ENCODE results near the gene IQSEC2. TPM values are rescaled to one million over a fixed set of nuclear protein-coding genes. Genes with fewer than 3 reads are reported as not detected.

IQSEC2 gene
- polyA plus RNA-seq, 2 donors, result 7.6 to 11.6 TPM

DNA sequence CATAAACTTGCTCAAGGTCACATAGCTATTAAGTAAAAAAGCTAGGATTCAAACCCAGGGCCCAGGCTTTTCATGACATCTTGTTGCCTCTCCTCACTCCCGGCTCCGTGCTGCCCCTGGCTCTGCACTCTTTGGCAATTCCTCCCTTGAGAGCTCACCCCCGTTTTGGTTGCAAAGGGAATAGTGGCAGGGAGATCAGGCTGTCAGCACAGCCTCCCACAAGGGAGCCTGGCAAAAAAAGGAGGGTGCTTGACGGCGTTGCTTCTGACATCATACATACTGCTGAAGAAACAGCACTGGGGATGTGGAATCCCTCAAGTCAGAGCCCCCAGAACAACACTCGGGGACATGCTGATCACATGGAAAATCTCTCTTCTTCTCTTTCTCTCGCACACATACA is 20.5 kb downstream of the IQSEC2 start:
- WGBS, 2 donors, result 70 to 75% methylated on average over 6 to 7 of the region's 7 CpGs
- no peak overlapping the region for H3K4me3 ChIP-seq (ENCODE audit: low read depth in 1 of 2, low read length in 2 of 2)
- no peaks in the 10 kb centered on the region for H3K27me3 ChIP-seq (ENCODE audit: control insufficient read depth in 1 of 2, insufficient read depth in 2 of 2, low read length in 2 of 2)
- no peak overlapping the region for H3K27ac ChIP-seq (ENCODE audit: low read depth in 2 of 2, low read length in 1 of 2)
- H3K4me1 ChIP-seq (ENCODE audit: control insufficient read depth in 2 of 2, insufficient read depth in 2 of 2, low read length in 1 of 2), result no peaks in the 10 kb centered on the region
- H3K36me3 ChIP-seq (ENCODE audit: control insufficient read depth in 2 of 2, insufficient read depth in 2 of 2, low read length in 1 of 2), result no peaks in the 10 kb centered on the region
- H3K9me3 ChIP-seq (ENCODE audit: control insufficient read depth in 2 of 2, insufficient read depth in 1 of 2, low read depth in 1 of 2, low read length in 1 of 2), result no peaks in the 10 kb centered on the region

DNA sequence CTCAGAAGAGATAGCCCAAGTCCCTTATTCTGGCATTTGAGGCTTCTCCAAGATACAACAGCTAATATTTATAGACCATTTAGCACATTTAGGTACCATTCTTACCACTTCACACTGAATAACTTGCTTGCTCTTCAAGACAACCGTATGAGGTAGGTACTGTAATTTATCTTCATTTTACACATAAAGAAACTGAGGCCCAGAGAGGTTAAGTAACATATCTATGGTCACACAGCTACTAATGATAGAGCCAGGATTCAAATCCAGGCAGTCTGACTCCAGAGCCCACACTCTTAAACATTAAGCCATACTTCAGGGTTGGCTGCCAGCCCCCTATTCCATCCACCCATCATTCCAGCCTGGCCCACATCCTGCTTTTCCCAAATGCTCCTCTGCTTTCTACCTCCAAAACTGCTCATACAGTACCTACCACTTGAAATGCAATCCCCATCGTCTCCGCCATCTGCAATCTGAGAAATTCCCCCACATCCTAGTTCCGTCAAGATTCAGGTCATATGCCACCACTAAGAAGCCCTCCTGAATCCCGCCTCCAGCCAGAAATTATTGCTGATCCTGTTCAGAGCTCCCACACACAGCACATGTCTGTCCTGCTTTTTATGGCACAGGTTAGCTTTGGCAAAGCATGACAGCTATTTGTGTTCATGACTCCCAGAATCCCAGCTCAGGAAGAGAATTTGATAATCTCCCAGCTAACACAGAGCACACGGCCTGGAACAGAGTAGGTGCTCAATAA is 23.5 kb downstream of the IQSEC2 start:
- Histone ChIP-seq H3K27ac (ENCODE audit: low read depth in 2 of 2, low read length in 1 of 2) (no peak overlapping the region), H3K4me1 (ENCODE audit: control insufficient read depth in 2 of 2, insufficient read depth in 2 of 2, low read length in 1 of 2) (no peaks in the 10 kb centered on the region), H3K36me3 (ENCODE audit: control insufficient read depth in 2 of 2, insufficient read depth in 2 of 2, low read length in 1 of 2) (no peaks in the 10 kb centered on the region), H3K27me3 (ENCODE audit: control insufficient read depth in 1 of 2, insufficient read depth in 2 of 2, low read length in 2 of 2) (no peaks in the 10 kb centered on the region), H3K4me3 (ENCODE audit: low read depth in 1 of 2, low read length in 2 of 2) (no peak overlapping the region), H3K9me3 (ENCODE audit: control insufficient read depth in 2 of 2, insufficient read depth in 1 of 2, low read depth in 1 of 2, low read length in 1 of 2) (no peaks in the 10 kb centered on the region)
- WGBS, 2 donors, result 85 to 93% methylated on average over 6 of the region's 6 CpGs

DNA sequence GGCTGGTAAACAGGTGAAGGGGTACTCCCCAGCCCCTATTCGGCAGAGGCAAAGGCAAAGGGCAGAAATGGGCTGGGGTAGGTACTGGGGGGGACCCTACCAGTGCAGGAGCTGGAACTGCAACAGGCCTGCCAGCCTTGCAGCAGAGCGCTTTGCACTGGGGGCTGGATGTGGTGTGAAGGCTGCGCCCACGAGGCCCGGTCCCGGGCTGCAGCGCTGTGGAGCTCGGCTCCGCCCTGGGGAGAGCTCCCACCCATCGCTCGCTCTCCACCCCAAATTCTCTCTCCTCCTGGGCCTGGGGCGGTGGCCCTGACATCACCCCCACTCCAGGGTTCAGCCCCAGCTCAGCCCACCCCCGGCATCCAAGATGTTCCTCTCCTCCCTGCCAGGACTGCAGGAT is 24.2 kb downstream of the IQSEC2 start:
- H3K9me3 ChIP-seq (ENCODE audit: control insufficient read depth in 2 of 2, insufficient read depth in 1 of 2, low read depth in 1 of 2, low read length in 1 of 2), result no peaks in the 10 kb centered on the region
- WGBS, 2 donors, result 83 to 87% methylated on average over 12 to 13 of the region's 13 CpGs
- no peak overlapping the region for H3K27ac ChIP-seq (ENCODE audit: low read depth in 2 of 2, low read length in 1 of 2)
- H3K36me3 ChIP-seq (ENCODE audit: control insufficient read depth in 2 of 2, insufficient read depth in 2 of 2, low read length in 1 of 2), result no peaks in the 10 kb centered on the region
- H3K4me1 ChIP-seq (ENCODE audit: control insufficient read depth in 2 of 2, insufficient read depth in 2 of 2, low read length in 1 of 2), result no peaks in the 10 kb centered on the region
- H3K4me3 ChIP-seq (ENCODE audit: low read depth in 1 of 2, low read length in 2 of 2), result no peak overlapping the region
- H3K27me3 ChIP-seq (ENCODE audit: control insufficient read depth in 1 of 2, insufficient read depth in 2 of 2, low read length in 2 of 2), result no peaks in the 10 kb centered on the region

DNA sequence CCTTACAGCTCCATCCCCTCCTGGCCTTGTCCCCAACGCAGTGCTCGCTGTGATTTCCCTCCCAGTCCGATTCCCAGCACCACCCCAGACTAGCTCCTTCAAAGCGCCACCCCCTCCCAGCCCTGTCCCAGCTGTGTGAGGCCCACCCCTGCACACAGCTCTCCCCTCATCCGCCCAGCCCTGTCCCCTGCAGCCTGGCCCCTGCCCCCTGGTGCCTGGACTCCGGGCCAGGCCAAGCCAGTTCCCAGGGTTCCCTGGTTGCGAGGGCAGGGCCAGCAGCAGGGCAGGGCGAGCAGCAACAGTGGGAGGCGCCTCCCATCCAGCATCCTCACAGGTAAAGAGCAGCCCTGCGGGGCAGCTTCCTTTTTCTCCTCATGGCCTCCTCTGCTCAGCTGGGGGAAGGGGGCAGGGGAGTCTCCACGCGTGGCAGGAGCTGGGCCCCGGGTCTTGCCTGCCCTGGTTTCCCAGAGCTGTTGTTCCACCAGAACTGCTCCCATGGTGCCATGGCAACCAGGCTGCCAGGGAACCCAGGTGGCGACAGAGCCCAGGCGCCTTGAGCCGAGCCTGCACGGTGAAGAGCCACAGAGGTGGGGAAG is 24.8 kb downstream of the IQSEC2 start:
- Histone ChIP-seq H3K4me1 (ENCODE audit: control insufficient read depth in 2 of 2, insufficient read depth in 2 of 2, low read length in 1 of 2) (no peaks in the 10 kb centered on the region), H3K9me3 (ENCODE audit: control insufficient read depth in 2 of 2, insufficient read depth in 1 of 2, low read depth in 1 of 2, low read length in 1 of 2) (no peaks in the 10 kb centered on the region), H3K27me3 (ENCODE audit: control insufficient read depth in 1 of 2, insufficient read depth in 2 of 2, low read length in 2 of 2) (no peaks in the 10 kb centered on the region), H3K27ac (ENCODE audit: low read depth in 2 of 2, low read length in 1 of 2) (no peak overlapping the region), H3K4me3 (ENCODE audit: low read depth in 1 of 2, low read length in 2 of 2) (no peak overlapping the region), H3K36me3 (ENCODE audit: control insufficient read depth in 2 of 2, insufficient read depth in 2 of 2, low read length in 1 of 2) (no peaks in the 10 kb centered on the region)
- 57 to 74% methylated on average over 17 of the region's 17 CpGs for WGBS, 2 donors

DNA sequence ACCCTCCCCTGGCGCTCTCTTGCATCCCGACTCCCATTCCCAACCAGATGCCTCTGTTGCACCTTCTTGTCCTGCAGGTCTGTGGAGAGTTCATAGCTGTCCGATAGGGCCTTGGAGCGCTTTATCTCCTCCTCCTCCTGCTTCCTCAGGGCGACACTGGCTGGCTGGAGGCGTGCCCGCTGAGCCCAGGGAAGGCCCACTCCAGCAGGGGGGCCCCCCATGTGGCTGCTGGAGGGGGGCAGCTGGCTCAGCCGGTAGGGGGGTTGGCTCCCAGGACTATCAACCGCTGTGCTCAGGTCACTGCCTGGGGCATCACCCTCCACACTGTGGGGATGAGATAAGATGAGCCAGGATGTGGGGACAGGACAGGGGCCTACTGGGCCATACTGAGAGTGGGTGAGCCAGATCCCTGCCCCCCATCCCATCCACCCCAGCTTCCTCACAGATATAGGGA is 25.6 kb downstream of the IQSEC2 start:
- H3K27me3 ChIP-seq (ENCODE audit: control insufficient read depth in 1 of 2, insufficient read depth in 2 of 2, low read length in 2 of 2), result no peaks in the 10 kb centered on the region
- H3K36me3 ChIP-seq (ENCODE audit: control insufficient read depth in 2 of 2, insufficient read depth in 2 of 2, low read length in 1 of 2), result no peaks in the 10 kb centered on the region
- WGBS, 2 donors, result 80 to 86% methylated on average over 9 of the region's 9 CpGs
- H3K4me1 ChIP-seq (ENCODE audit: control insufficient read depth in 2 of 2, insufficient read depth in 2 of 2, low read length in 1 of 2), result no peaks in the 10 kb centered on the region
- no peak overlapping the region for H3K27ac ChIP-seq (ENCODE audit: low read depth in 2 of 2, low read length in 1 of 2)
- no peak overlapping the region for H3K4me3 ChIP-seq (ENCODE audit: low read depth in 1 of 2, low read length in 2 of 2)
- H3K9me3 ChIP-seq (ENCODE audit: control insufficient read depth in 2 of 2, insufficient read depth in 1 of 2, low read depth in 1 of 2, low read length in 1 of 2), result no peaks in the 10 kb centered on the region

DNA sequence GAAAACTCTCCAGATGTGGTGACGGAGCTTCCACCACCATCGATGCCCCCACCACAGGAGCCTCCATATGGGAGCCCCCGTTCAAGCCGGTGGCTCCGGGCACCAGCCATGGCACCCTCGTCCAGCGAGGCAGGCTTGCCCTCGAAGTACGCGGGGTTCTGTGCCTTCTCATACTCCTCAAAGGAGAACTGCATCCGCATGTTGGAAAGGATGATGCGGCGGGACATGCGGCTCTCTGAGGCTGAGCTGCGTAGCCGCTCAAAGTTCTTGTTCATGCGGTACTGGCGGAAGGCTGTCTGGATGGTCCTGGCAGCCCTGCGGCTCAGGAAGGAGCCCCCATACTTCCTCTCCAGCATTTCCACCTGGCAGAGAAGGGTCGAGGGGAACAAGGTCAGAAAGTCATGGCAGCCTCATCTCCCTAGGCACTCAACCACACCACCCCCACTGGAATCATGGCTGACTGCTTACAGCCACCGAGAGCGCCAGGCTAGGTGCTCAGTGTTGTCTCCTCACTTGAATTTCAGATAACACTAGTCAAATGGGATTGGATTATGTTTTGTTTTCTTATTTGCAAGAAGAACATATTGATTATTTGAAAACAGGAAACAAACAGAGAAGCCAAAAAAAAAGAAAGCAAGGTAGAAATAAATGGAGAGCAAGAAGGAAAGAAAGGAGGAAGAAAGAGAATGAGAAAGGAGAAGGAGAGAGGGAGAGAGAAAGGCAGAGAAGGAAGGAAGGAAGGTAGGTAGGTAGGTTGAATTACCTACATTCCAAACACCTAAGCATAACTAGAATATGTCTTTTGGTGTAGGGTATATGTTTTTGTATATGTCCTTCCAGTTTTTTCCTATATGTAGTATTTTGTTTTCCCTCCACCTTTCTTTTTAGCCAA is 26.6 kb downstream of the IQSEC2 start:
- H3K4me1 ChIP-seq (ENCODE audit: control insufficient read depth in 2 of 2, insufficient read depth in 2 of 2, low read length in 1 of 2), result no peaks in the 10 kb centered on the region
- WGBS, 2 donors, result 94 to 95% methylated on average over 22 of the region's 22 CpGs
- no peaks in the 10 kb centered on the region for H3K27me3 ChIP-seq (ENCODE audit: control insufficient read depth in 1 of 2, insufficient read depth in 2 of 2, low read length in 2 of 2)

DNA sequence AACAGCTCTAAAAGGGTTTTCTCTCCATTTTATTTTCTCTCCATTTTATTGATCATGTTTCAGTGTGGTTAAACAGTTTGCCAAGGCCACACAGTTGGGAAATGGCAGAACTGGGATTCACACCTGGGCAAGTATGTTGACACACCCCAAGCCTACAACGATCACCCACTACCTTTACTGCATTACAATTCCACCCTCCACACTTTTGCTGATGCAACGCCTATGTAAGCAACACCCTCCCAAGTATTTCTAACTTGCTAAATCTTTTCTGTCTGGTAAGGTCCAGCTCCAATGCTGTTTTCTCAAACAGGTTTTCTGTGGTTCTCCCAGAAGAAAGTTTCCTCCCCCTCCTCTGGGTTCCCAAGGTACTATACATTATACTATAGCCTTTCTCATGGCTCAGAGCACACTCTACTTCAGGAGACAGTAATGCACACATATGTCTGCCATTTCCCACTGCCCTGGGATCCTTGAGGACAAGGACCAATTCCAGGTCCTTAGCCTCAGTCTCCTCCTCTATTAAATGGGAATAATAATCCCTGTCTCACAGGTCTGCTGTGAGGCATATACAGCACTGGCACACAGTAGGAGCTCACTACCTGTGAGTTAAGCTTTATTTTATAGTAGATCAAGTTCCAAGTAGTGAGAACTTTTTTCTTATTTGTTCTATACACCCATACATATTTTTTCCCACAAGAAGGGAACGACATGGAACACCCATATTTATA is 27.9 kb downstream of the IQSEC2 start:
- Histone ChIP-seq H3K27ac (ENCODE audit: low read depth in 2 of 2, low read length in 1 of 2) (no peak overlapping the region), H3K27me3 (ENCODE audit: control insufficient read depth in 1 of 2, insufficient read depth in 2 of 2, low read length in 2 of 2) (no peaks in the 10 kb centered on the region), H3K4me3 (ENCODE audit: low read depth in 1 of 2, low read length in 2 of 2) (no peak overlapping the region), H3K36me3 (ENCODE audit: control insufficient read depth in 2 of 2, insufficient read depth in 2 of 2, low read length in 1 of 2) (no peaks in the 10 kb centered on the region), H3K9me3 (ENCODE audit: control insufficient read depth in 2 of 2, insufficient read depth in 1 of 2, low read depth in 1 of 2, low read length in 1 of 2) (no peaks in the 10 kb centered on the region), H3K4me1 (ENCODE audit: control insufficient read depth in 2 of 2, insufficient read depth in 2 of 2, low read length in 1 of 2) (no peaks in the 10 kb centered on the region)
- 82 to 95% methylated on average over 3 of the region's 3 CpGs for WGBS, 2 donors

More for the DNA sequence above, 26.6 kb downstream of the IQSEC2 start:
- Histone ChIP-seq H3K9me3 (ENCODE audit: control insufficient read depth in 2 of 2, insufficient read depth in 1 of 2, low read depth in 1 of 2, low read length in 1 of 2) (no peaks in the 10 kb centered on the region), H3K27ac (ENCODE audit: low read depth in 2 of 2, low read length in 1 of 2) (no peak overlapping the region), H3K36me3 (ENCODE audit: control insufficient read depth in 2 of 2, insufficient read depth in 2 of 2, low read length in 1 of 2) (no peaks in the 10 kb centered on the region), H3K4me3 (ENCODE audit: low read depth in 1 of 2, low read length in 2 of 2) (no peak overlapping the region)

DNA sequence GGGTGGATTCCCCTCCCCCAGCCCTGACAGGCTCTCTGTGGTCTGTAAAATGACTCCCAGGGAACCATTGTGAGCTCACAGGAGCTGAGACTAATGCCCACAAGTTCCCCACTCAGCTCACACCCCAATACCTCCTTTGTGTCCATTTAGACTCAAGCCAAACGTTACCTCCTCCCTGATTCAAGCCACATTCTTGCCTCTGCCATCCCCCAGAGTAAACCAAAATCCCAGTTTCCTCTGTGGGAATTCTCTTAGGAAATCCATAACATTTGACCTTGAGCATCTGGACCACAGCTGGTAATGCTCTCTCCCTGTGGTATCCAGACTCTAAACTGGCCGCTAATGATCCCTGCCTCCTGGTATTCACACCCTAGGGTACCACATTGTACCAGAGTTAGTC is 30.1 kb downstream of the IQSEC2 start:
- no peaks in the 10 kb centered on the region for H3K27me3 ChIP-seq (ENCODE audit: control insufficient read depth in 1 of 2, insufficient read depth in 2 of 2, low read length in 2 of 2)
- WGBS, 2 donors, result 74 to 75% methylated on average over 2 of the region's 2 CpGs
- H3K9me3 ChIP-seq (ENCODE audit: control insufficient read depth in 2 of 2, insufficient read depth in 1 of 2, low read depth in 1 of 2, low read length in 1 of 2), result no peaks in the 10 kb centered on the region
- no peaks in the 10 kb centered on the region for H3K36me3 ChIP-seq (ENCODE audit: control insufficient read depth in 2 of 2, insufficient read depth in 2 of 2, low read length in 1 of 2)
- H3K4me1 ChIP-seq (ENCODE audit: control insufficient read depth in 2 of 2, insufficient read depth in 2 of 2, low read length in 1 of 2), result no peaks in the 10 kb centered on the region
- H3K4me3 ChIP-seq (ENCODE audit: low read depth in 1 of 2, low read length in 2 of 2), result no peak overlapping the region
- no peak overlapping the region for H3K27ac ChIP-seq (ENCODE audit: low read depth in 2 of 2, low read length in 1 of 2)

DNA sequence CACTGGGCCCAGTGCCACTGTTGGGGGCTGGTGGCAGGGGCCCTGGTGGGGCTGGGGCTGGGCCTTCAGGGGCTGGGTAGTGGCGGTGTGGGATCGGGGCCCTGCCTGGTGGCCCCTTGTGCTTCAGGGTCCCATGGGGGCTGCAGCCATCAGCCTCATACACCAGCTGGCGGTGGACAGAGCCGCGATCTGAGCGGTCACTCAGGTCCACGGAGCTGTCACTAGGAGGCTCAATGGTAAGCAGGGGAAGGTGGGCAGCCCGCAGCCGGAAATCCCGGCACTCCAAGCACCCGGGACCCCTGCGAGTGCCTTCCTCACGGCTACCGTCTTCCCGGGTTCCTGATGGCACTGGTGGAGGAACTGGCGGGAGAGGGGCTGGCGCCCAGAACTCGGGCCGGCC is 30.8 kb downstream of the IQSEC2 start:
- no peak overlapping the region for H3K27ac ChIP-seq (ENCODE audit: low read depth in 2 of 2, low read length in 1 of 2)
- no peaks in the 10 kb centered on the region for H3K9me3 ChIP-seq (ENCODE audit: control insufficient read depth in 2 of 2, insufficient read depth in 1 of 2, low read depth in 1 of 2, low read length in 1 of 2)
- no peaks in the 10 kb centered on the region for H3K4me1 ChIP-seq (ENCODE audit: control insufficient read depth in 2 of 2, insufficient read depth in 2 of 2, low read length in 1 of 2)
- no peaks in the 10 kb centered on the region for H3K27me3 ChIP-seq (ENCODE audit: control insufficient read depth in 1 of 2, insufficient read depth in 2 of 2, low read length in 2 of 2)
- H3K4me3 ChIP-seq (ENCODE audit: low read depth in 1 of 2, low read length in 2 of 2), result no peak overlapping the region
- no peaks in the 10 kb centered on the region for H3K36me3 ChIP-seq (ENCODE audit: control insufficient read depth in 2 of 2, insufficient read depth in 2 of 2, low read length in 1 of 2)
- 95 to 96% methylated on average over 19 of the region's 19 CpGs for WGBS, 2 donors
